ENCODE measurements around the gene PLIN4.

GRCh38 chr19:4477034-4477801, 41.1 kb downstream of the PLIN4 start:
- no peak for TF ChIP-seq CTCF (IDR thresholded peaks at IDR 0.05)
- TF ChIP-seq ZFX (IDR thresholded peaks at IDR 0.05; ENCODE audit: borderline replicate concordance): no peak

Data from 22Rv1 (cell line).